Measurements from ENCODE around the gene ADD2.

The ADD2 gene

DNA sequence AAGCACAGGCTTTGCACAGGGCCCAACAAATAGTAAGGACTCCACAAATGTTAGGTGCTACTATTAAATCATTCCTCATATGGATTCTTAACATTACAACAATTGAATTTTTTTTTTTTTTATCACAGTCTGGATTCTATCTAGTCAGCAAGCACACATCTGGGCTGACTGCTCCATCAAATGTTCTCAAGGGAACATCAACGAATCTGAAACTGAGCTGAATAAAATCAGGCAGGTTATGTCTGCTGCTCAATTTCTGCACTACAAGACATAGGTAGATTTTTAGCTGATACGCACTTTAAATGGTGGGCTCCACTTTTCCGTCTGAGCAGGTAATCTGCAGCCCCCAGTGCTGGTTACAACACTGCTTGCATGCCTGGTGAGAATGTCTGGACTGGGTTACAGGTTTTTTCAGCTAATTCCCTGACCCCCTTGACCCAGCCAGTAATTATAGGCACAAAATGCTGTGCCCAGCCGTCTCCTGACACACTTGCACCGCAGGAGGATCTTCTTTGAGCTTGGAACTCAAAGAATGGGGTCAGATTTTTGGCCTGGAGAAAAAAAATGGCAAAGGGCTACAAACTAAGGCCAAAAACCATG, 44.6 kb downstream of the ADD2 start:
- DNase-seq (ENCODE audit: low spot score): no peak

DNA sequence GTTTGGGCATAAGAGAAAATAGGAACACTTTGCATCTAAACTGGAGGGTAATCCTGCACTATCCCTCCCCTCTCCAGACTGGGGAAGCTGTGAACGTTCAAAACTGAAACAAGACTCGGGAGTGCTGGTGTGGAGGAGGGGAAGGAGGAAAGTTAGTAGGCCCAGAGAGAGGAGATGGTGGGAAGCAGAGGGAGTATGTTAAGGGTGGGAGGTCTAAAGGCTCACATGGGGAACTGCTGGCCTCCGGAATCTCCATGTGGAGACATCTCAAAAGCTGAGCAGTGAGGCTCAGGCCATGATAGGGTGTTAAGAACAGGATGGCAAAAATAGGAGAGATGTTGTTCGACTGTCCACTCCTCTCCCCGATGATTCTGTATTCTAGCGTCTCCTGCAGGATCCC, 47.9 kb downstream of the ADD2 start:
- DNase-seq (ENCODE audit: low spot score): no peak

DNA sequence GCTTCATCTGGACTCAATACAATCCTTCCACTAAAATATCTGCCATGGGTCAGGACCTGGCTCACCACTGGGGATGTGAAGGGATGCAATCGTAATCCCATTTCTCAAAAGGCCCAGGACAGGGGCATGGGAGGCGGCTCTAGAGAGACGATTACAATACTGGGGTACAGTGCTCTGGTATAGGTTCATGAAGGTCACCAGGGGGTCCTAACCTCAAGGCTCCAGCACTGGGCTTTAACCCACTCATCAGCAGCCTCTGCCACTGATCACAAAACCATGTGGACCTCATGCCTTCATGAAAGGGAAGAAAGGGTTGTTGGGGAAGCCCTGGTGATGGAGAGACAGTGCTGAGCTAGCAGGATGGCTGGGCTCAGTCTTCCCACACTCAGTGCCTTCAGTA, 48.8 kb downstream of the ADD2 start:
- no peak for DNase-seq (ENCODE audit: low spot score)

DNA sequence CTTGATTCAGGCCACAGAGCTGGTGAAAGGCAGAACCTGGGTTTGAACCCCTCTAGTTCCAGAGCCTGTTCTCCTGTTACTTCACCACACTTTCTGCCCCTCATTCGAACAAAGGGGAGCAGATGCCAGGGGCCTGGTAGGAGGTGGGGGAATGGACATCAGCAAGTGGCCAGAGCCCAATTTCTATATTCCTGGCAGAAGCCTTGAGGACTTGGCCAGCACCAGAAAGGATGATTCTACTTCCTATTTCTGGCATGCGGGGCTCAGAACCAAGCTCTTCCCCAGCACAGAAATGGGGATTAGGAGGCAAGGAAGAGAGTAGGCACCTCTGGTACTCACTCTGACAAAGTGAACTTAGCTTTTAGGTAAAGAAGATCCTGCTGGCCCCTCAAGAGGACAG, 49.3 kb downstream of the ADD2 start:
- no peak for DNase-seq (ENCODE audit: low spot score)

DNA sequence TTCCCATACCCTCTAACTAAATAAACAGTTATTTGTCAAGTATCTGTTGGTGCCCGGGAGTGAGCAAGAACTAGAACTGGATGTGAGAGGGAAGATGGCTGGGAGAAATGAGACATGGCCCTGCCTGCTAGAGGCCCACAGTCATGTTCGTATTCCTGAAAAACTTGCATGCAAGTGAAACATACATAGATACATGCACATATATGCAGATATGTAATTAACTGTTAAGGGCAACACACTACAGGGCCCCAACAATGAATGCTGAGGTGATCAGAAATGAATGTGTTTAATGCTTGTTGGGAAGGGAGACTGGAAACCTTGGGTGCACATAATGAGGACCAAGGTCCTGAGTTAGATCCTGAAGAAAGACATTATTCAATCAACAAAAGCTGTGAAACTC, 49.8 kb downstream of the ADD2 start:
- no peak for DNase-seq (ENCODE audit: low spot score)

DNA sequence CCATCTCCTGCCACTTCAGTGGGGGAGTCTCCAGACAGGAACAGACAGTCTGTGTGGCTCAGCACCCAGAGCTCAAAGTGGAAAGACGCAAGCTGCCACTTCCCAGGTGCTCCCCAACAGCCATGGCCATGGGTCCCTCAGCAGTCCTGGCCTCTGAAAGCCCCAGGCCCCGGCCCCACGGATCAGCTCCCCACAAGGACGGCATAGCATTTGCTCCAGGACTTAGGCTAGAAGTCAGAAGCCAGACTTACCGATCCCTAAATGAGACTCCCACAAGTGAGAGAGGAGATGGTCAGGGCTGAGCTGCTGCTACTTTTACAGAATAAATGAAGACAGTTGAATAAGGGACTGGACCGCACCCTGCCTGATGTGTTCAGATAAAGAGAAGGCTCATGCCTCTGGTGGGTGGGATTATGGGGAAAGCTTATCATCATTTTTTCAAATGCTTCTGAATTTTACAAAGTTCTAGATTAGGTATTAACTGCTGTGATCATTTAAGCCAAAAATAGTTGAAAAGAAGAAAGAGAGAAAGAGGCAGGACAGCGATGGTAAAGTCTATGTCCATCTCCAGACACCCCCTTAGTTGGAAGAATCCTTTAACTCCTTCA, 50.5 kb downstream of the ADD2 start:
- DNase-seq (ENCODE audit: low spot score): no peak

DNA sequence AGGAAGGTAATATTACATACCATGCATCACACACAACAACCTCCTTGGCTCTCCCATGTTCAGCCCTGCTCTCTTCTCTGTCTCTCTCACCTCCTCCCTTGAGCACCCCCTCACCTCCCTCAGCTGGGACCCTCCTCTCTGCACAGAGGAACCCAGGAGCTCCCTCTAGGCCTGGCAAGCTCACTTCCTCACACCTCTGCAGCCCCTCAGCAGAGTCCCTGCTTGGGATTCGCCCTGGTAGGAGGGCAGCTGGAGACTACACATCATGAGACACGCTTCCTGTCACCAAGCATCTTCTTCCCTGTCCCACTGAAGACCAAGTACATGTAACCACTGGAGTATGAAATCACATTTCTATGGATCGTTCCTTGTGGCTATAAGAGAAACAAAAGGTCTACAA, 51.0 kb downstream of the ADD2 start:
- DNase-seq (ENCODE audit: low spot score): no peak

DNA sequence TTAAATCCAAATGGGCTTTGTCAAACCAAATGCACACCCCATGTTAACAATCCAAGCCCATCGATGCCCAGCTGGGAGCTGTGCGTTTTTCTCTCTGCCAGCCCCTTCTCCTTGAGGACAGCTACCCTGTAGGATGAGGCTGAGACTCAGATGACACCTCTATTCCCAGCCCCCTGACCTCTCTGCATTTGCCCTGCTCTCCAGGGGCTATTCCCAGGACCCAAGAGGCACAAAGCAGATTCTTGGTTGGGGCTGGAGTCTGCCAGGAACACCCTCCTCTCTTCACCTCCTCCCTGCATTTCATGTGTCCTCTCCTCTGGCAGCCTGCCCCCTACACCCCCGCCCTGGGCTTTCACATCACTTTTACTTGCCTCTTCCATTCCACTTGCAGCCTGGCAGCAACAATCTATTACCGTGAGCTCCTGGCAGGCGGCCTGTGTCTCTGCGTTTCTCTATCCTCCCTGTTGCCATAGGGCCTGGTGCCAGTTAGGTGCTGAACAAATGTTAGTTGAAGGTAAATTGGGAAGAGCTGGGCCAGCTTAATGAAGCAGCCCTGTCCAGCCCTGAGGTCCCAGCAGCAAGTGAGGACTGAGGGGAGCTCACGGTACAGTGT, 51.8 kb downstream of the ADD2 start:
- DNase-seq (ENCODE audit: low spot score): no peak

DNA sequence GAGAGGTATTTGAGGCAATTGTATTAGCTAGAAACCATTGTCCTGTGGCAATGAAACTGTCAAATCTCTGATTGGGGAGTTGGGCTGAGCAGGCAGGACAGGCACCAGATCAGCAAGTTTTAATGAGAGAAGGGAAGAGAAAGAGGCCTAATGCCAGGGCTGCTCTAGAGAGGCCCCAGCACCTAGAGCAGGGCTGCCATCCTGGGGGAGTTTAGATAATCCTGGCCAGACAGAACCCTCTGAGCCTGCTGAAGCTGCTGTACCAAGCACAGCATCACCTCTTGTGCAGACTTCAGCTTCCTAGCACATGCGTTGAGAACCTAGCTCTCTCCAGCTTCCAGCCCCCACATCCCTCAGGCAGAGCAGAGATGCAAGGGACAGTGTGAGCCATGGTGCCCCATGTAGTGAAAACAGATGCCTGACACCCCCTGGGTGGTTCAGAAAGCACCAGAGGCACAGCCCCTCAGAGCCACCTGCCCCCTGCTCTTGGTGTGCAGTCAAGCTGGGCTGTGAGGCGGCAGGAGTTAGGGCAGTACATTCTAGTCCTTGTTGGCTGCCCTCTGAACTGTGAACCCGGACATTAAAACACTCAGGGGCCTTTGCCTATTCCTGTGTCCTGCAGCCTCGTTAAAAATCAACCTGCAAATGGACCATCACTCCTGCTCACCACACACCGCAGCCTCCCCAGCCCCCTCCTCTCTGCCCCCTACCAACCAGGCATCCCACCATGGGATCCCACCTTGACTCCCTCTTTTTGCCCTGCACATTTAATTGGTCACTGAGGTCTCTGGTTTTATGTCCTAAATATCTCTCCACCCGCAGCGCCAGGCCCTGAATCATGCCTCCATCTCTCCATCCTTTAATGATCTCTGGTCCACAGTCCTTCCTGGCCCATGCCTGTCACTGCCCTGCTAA, 52.7 kb downstream of the ADD2 start:
- DNase-seq (ENCODE audit: low spot score): no peak

DNA sequence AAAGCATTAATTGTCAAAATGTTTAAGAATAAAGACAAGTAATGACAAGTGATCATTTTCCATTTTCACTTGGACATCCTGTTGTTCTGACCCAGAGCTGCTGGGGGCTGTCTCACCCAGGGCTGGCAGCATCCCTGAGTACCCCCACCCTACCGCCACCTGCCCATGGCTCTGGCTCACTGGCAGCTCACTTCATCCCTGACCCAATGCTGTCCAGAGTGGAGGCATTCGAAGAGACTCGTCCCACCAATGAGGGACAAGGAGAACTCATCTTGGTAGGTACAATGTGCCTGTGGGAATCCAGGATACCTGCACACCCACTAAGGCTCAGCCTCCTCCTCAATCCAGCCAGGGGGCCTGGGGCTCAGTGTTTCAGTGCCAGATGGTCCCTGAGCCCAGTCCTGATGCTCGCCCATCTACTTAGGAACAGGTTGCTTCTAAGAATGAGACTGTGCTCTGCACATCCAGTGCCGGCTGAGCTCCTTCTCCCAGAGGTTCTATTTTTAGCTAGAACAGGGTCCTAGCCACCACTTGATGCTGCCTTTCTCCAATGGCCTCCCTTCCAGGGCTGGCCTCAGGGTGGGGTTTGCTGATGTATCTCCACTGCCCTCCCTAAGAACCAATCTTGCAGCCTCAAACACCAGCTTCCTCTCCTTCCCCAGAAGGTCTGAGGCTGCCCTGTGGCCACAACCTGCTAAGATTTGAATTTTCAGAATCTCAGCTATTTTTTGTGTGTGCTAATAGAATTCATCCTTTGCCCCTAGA, 53.7 kb downstream of the ADD2 start:
- no peak for DNase-seq (ENCODE audit: low spot score)

DNA sequence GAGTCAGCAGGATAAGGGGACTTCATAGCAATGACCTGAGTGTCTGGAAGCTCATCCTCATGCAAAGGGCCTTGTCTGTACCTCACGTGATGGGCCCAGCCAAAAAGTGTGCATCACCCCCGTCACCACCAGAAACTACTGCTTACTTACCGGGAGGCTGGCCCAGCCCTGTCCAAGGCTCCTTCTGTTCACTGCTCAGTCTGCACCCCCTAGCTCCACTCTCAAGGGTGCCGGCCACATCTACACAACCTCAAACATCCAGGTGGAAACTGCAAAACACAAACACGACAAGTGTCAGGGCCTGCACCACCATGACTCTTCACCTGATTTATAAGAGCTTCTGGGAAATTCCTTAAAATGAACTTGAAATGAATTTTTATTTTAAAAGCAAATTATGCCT, 55.1 kb downstream of the ADD2 start:
- no peak for DNase-seq (ENCODE audit: low spot score)

DNA sequence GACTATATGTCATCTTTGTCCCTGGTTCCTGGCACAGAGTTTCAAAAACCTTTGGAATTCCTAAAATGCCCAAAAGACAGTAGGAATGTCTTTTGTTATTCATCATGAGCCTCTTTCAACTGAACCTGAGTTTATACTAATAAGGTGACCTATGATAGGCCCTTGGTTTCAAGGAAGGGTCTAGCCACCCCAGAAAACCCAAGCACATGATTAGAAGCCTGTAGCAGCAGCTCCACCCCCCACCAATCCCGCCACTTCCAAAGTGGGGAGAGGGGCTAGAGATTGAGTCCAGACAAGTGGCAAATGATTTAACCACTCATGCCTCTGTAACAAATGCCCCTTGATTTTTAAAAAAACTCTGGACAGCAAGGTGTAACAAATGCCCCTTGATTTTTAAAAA, 56.8 kb downstream of the ADD2 start:
- no peak for DNase-seq (ENCODE audit: low spot score)

DNA sequence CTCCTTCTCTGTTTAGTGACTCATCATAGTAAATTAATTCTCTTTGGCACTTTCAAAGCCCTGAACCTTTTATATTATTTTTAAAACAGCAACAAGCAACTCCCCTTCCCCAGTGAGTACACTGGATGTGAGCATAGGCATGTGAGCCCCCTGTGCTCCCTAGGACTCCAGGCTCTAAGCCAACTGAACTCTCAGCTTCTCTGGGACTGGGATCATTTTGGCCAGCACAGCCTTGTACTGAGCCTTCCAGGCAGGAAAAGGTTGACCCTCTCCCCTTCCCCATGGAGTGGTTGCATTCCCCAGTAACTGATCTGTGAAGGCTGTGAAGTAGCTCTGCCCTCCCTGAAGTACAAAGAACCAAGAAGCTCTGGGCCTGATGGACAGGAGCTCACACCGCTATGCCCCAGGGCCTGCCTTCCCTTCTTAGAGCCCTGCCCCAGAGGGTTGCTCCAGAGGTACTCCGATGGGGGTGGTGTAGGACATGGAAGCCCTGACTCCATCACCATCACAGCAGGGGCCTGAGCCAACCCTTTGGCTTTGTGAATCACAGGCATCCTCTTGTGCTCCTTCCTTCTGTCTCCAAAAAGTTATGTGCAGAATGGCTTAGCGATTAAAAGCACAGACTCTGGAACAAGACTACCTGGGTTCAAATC, 57.8 kb downstream of the ADD2 start:
- DNase-seq (ENCODE audit: low spot score): no peak

DNA sequence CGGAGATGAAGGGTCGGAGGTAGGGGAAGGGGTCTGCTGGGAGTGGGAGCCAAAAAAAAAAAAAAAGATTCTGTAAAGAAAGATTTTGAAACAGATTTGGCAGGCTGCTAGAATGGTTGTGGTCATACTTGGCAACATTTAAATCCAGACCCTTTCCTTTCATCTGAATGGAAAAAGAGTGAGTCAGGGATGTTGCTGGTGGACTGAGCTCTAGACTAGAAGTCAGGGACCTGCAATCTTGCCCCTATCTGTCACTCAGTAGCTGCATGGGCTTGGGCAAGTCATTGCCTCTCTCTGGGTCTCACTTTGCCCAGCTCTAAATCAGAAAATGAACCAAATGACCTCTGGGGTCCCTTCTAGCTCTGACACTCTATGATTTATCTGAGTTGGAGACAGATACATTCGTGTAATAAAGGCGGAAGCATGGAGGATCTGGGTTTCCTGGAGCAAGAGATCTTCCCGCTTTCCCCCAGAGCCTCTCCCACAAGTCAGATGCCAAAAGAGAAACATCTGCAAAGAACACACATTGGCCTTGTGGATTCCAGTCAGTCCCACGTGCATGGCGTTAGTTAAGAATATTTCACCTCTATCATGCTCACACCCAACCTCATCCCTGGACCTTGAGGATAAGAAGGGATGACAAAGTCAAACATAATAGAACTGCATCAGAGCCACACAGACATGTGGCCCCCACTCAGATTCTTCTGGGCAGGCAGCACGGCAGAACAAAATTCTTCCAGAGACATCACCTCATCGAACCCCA, 58.5 kb downstream of the ADD2 start:
- no peak for DNase-seq (ENCODE audit: low spot score)

DNA sequence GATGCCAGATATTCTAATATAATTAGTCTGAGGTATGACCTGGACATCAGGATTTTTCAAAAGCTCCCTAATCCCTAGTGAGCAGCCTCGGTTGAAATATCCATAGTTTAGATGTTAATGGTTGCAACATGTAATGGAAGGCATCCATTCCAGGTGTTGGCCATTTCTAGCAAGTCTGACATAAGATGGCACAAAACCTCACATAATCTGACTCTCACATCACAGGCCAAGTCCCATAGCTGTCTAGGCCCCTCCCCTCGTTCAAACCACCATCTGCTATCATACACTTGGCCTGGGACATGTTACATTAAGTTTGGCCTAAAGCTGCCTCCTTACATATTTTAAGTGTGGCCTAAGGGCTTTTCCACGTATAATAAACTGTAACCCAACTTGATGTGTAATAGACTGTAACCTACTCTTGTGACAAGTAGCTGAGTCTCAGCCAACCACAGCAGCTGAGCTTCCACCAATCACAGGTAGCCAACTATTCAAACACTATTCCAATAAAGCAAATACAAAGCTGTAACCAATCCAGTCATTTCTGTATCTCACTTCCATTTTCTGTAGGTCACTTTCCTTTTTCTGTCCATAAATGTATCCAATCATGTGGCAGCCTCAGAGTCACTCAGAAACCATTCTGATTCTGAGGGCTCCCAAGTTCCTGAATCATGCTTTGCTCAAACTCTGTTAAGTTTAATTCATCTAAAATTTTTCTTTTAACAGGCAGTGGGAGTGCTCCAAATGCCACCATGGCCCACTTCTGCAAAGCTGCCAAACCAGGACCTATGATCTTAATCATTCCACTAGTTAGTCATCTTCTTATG, 59.4 kb downstream of the ADD2 start:
- no peak for DNase-seq (ENCODE audit: low spot score)

DNA sequence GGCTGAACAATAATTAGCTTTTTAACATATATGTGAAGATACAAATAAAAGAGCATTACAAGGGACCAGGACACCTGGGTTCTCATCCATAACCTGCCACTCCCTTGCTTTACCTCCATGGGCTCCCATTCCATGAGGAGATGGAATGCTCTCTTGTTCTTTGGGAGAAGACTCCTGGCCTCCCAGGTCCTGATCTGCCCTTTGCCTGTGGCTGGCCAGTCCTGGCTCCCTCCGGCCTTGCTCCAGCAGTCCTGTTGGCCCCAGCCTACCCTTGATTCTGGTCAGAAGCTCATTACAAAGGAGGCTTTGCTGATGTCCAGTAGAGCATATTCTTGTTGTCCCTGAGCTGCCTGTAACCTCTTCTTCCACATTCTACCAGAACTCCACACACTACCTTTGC, 60.3 kb downstream of the ADD2 start:
- DNase-seq (ENCODE audit: low spot score): no peak

DNA sequence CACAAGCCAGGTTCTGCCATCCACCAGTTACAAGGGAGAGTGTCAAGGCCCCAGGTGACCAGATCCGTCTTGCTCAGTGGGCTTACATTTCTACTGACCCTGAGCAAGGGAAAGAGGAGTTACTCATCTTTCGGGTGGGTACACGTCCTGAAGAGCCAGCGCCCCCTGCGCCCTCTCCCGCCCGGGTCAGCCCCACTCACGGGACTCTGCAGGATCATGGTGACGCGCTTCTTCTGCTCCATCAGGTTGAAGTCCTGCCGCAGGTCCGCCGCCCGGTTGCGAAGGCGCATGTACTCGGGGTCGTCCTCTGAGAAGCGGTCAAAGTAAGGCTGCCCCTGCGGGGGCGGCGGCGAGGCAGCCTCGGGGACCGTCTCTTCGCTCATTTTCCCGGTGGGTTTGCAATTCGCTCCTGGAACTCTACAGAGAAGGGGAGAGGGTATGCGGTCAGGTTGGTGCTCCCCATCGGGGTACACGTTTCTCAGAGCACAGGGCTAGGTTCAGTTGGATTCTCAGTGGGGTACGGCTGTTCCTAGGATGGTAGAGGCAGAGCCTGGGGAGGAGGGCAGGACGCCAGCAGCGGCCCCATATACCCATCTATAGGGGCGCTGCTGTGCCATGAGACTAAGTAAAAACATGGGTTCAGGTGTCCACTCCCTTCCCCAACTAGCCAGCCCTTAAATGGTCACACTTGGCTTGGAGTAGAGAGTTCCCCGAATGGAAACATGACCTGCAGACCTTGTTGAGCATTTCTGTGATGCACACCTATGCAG, 61.8 kb downstream of the ADD2 start:
- DNase-seq (ENCODE audit: low spot score): no peak

DNA sequence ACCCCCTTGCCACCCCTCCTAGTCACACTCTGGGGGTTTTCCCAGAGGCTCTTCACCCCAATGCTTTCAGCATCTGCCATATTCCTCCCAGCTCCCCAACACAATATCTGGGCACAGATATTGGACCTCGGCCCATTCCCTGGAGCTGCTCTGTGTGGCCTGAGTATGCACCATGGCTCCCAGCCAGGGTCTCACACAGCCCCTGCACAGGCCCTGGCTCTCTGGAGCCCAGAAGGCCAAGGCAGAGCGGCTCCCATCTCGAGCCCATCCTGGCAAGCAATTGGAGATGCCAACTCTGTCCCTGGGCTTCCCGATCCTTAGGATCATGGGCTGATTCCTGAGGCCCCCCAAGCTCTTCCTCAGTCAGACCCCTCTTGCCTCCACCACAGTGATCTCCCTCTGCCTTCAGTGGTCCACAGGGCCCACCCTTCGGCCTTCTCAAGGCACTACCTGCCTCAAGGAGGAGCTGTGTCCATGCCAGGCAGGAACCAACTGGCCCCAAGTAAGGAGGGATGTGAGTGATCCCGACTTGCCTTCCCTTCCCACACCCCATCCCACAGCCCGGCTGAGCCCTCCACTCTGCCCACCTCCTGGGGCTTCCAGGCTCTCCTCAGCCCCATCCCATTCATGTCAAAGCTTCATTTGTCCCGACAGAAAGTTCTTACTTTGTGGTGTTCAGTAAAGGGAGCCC, 62.7 kb downstream of the ADD2 start:
- no peak for DNase-seq (ENCODE audit: low spot score)

All from CD4-positive, alpha-beta T cell treated with Interleukin-15 for 4 hours (primary cell).